Measurements from ENCODE around the gene CELF3.

CELF3 gene

DNA sequence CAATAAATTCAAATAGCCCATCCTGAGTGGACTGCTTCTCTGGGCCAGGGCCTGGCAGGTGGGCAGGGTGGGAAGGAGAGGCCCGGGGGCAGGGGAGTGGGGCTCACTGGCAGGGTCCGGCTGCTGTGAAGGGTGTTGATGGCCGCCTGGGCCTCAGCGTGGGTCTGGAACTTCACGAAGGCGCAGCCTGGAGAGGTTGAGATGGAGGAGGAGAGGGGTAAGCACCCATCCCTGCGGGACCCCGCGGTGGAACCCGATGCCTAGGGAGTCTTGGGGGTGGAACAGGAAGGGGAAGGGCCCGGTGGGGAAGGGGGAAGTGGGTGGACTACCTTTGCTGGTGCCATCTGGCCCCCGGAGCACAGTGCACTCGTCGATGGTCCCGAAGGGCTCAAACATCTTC is 7.7 kb downstream of the CELF3 start:
- TF ChIP-seq, protein P1, sequence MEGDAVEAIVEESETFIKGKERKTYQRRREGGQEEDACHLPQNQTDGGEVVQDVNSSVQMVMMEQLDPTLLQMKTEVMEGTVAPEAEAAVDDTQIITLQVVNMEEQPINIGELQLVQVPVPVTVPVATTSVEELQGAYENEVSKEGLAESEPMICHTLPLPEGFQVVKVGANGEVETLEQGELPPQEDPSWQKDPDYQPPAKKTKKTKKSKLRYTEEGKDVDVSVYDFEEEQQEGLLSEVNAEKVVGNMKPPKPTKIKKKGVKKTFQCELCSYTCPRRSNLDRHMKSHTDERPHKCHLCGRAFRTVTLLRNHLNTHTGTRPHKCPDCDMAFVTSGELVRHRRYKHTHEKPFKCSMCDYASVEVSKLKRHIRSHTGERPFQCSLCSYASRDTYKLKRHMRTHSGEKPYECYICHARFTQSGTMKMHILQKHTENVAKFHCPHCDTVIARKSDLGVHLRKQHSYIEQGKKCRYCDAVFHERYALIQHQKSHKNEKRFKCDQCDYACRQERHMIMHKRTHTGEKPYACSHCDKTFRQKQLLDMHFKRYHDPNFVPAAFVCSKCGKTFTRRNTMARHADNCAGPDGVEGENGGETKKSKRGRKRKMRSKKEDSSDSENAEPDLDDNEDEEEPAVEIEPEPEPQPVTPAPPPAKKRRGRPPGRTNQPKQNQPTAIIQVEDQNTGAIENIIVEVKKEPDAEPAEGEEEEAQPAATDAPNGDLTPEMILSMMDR (IDR thresholded peaks at IDR 0.05; ENCODE audit: low read depth, low read length, missing control alignments): no peak
- DNase-seq (ENCODE audit: extremely low read depth, low read depth): no peak
- no peak overlapping the region for H3K4me3 ChIP-seq (replicated peaks; ENCODE audit: low read depth, low read length)

DNA sequence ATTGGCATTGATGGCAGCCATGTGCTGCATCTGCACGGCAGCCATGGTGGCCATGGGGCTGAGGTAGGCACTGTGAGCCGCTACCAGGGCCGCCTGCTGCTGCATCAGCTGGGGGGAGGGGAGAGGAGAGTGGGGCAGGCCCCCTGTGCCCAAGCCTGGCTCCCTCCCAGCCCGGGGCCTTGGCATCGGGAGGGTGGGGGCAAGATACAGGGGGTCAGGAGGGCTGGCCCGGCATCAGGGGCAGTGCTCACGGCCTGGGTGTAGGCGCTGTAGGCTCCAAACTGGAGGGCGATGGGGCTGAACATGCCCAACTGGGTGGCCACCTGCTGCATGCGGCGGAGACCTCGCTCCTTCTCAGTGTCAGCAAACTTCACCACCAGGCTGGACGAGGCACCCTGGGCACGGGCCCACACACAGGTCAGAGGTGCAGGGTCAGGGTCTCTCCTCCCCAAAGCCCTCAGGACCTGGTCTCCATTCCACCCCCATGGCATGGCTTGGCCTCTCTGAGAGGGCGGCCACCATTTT is 9.0 kb downstream of the CELF3 start:
- TF ChIP-seq, protein P1 (IDR thresholded peaks at IDR 0.05; ENCODE audit: low read depth, low read length, missing control alignments): no peak
- no peak for DNase-seq (ENCODE audit: extremely low read depth, low read depth)

DNA sequence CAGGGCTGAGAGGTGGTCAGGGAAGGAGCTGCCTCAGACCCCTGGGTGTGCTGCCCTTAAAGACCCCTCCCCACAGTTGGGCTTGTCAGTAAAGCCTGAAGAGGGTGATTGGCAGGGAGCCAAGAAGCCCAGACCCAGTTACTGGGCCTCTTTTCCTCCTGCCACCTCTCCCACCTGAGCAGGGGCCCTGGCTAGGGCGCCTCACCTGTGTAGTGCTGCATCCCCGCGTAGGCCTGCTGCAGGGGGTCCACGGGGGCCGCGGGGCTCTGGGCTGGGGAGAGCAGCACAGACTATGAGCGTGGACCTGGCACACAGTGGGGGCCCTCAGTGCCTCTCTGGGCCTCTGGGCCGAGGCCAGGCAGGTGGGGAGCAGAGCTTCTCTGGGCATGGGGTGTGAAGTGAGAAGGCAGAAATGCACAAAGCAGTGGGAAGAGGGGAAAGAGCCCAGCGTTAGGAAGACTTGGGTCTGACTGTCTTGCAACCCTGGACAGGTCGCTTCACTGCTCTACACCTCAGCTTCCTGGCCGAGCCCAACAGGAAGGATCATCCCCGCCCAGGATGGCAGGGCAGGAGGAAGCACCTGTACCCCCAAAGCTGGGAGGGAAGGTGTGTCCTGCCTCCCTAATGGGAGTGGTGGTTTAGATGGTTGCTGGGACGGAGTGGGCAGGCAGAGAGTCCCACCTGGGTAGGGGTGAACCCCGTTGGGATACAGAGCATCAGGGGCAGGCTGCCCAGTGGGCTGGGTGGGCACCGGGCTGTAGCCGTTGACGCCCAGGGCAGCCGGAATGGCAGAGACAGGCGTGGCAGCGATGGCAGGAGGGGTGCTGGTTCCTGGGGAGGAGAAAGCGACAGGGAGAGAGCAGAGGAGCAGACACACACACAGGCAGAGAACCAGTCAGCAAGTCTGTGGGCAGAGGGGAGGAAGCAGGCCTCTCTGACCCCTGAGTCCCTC is 9.9 kb downstream of the CELF3 start:
- no peak for DNase-seq (ENCODE audit: extremely low read depth, low read depth)
- H3K4me3 ChIP-seq (replicated peaks; ENCODE audit: low read depth, low read length): no peak overlapping the region
- TF ChIP-seq, protein P1 (IDR thresholded peaks at IDR 0.05; ENCODE audit: low read depth, low read length, missing control alignments): no peak

More for the DNA sequence above, 9.0 kb downstream of the CELF3 start:
- no peak overlapping the region for H3K4me3 ChIP-seq (replicated peaks; ENCODE audit: low read depth, low read length)

DNA sequence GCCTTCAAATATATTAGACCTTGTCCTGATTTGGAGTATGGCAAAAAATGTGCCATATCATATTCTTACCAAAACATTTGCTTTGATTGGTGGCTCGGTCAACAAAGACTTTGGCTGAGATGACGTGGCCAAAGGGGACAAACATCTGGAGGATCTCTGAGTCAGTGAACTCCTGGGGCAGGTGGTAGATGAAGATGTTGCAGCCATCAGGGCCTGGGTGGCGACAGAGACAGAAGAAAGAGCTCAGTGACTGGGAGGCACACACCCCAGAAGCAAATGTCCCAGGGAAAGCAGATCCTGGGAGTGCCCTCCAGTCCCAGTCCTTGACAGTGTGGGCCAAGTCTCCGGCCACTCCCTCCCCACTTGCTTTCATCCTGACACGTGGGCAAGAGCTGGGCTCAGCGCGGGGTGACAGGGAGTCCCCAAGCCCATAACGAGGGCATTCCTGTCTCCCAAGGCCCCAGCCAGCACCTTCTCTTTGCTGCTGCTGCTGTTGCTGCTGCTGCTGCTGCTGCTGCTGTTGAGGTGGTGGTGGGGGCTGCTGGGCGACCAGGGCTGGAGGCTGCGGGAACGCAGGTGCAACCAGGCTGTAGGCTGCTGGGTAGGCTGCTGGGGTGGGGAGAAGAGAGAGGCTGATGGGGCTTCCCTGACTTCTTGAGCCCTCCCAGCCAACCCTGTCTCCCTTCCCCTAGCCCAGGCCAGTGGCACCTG is 10.7 kb downstream of the CELF3 start:
- H3K4me3 ChIP-seq (replicated peaks; ENCODE audit: low read depth, low read length): no peak overlapping the region
- DNase-seq (ENCODE audit: extremely low read depth, low read depth): no peak

DNA sequence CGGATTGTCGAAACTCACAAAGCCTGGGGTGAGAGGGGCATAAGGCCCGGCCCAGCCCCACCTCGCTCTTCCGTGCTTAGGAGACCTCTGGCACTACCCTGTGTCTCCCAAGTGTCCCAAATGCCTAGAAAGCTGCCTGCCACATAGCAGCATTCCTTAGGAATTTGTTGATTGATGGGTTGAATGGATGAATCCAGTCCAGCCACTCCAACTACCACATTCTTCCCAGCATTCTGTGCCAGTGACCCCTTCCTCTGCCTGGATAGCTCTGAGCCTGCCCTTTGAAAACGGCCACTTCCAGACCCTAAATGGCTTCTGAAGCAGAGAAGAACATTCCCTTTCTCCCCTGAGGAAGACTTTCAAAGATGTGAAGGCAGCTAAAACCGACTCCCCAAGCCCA is 11.5 kb downstream of the CELF3 start:
- TF ChIP-seq, protein P1 (IDR thresholded peaks at IDR 0.05; ENCODE audit: low read depth, low read length, missing control alignments): no peak
- no peak for DNase-seq (ENCODE audit: extremely low read depth, low read depth)
- H3K4me3 ChIP-seq (replicated peaks; ENCODE audit: low read depth, low read length): no peak overlapping the region

More for the DNA sequence above, 10.7 kb downstream of the CELF3 start:
- TF ChIP-seq, protein P1 (IDR thresholded peaks at IDR 0.05; ENCODE audit: low read depth, low read length, missing control alignments): no peak

DNA sequence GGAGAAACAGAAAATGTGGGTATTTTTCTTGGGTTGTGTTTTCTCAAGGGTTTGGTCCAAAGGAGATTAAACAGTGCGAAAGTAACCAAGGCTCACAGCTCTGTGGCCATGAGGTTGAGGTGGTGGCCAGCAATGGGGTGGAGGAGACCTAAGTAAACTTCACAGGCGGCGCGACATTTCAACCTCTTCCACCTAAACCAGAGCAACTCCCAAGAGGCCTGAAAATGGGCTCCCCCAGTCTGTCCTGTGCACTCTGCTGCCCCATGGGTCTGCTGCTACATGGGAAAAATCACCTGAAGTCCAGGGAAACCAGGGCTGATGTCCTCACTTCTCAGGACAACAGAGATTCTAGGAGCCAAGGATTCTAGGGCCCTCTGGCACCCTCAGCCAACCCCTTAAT is 12.4 kb downstream of the CELF3 start:
- TF ChIP-seq, protein P1 (IDR thresholded peaks at IDR 0.05; ENCODE audit: low read depth, low read length, missing control alignments): no peak
- no peak for DNase-seq (ENCODE audit: extremely low read depth, low read depth)
- H3K4me3 ChIP-seq (replicated peaks; ENCODE audit: low read depth, low read length): no peak overlapping the region

Measured in HFF-Myc (cell line).